Loucy (cell line): ENCODE measurements around the gene PRRX2.

ENCODE experiments used
- H2AFZ ChIP-seq: fragments of 200-600 bp; sonication (generic); 2 replicates; pipeline ENCODE4 v1.6.0; 2016; ENCODE audit warnings: antibody characterized with exemption, mild to moderate bottlenecking, low read length, moderate library complexity
- H3F3A ChIP-seq: fragments of 200-600 bp; 2 replicates; pipeline ENCODE4 v1.6.0; 2016; ENCODE audit warnings: antibody characterized with exemption, low read depth, mild to moderate bottlenecking
- H3K27me3 ChIP-seq: fragments of 200-600 bp; sonication (generic); 2 replicates; pipeline ENCODE4 v1.6.1; 2014; ENCODE audit warnings: low read length, mild to moderate bottlenecking; ENCODE audit not compliant: insufficient read depth, poor library complexity, severe bottlenecking
- H3K36me3 ChIP-seq: fragments of 200-600 bp; sonication (generic); 2 replicates; pipeline ENCODE4 v1.6.1; 2016; ENCODE audit warnings: low read length; ENCODE audit not compliant: insufficient read depth
- H3K4me1 ChIP-seq: fragments of 200-600 bp; sonication (generic); 2 replicates; pipeline ENCODE4 v1.5.1; 2014; ENCODE audit warnings: low read length, mild to moderate bottlenecking; ENCODE audit not compliant: insufficient read depth, poor library complexity, severe bottlenecking
- H3K4me2 ChIP-seq: fragments of 200-600 bp; sonication (generic); 2 replicates; pipeline ENCODE4 v1.6.0; 2014; ENCODE audit warnings: antibody characterized with exemption, low read length, low read depth, mild to moderate bottlenecking; ENCODE audit not compliant: poor library complexity, severe bottlenecking
- H3K4me3 ChIP-seq: fragments of 200-600 bp; sonication (generic); 2 replicates; pipeline ENCODE4 v1.5.1; 2014; ENCODE audit warnings: low read length, mild to moderate bottlenecking, mixed read lengths; ENCODE audit not compliant: poor library complexity, severe bottlenecking
- H3K79me2 ChIP-seq: fragments of 200-600 bp; sonication (generic); 2 replicates; pipeline ENCODE4 v1.6.1; 2014; ENCODE audit warnings: low read length; ENCODE audit not compliant: insufficient read depth
- H3K9ac ChIP-seq: fragments of 200-600 bp; sonication (generic); 2 replicates; pipeline ENCODE4 v1.6.0; 2014; ENCODE audit warnings: mild to moderate bottlenecking, low read depth, low read length, moderate library complexity; ENCODE audit not compliant: poor library complexity, severe bottlenecking
- H3K9me2 ChIP-seq: fragments of 200-600 bp; sonication (generic); replicated peaks from 2 replicates; pipeline ENCODE4 v1.6.1; 2016; ENCODE audit warnings: low read depth, low read length, mixed read lengths
- H3K9me3 ChIP-seq: fragments of 200-600 bp; sonication (generic); 2 replicates; pipeline ENCODE4 v1.6.1; 2014; ENCODE audit warnings: mild to moderate bottlenecking, antibody characterized with exemption, low read length, low read depth; ENCODE audit not compliant: insufficient read depth
- H4K20me1 ChIP-seq: fragments of 200-600 bp; sonication (generic); 2 replicates; pipeline ENCODE4 v1.6.0; 2014; ENCODE audit warnings: antibody characterized with exemption, low read length, mild to moderate bottlenecking; ENCODE audit not compliant: insufficient read depth, poor library complexity, severe bottlenecking
- CTCF ChIP-seq: fragments of 200-600 bp; sonication (generic); conservative IDR thresholded peaks from 2 replicates; pipeline ENCODE4 v1.5.1; 2014; ENCODE audit warnings: mild to moderate bottlenecking, antibody characterized with exemption, low read length
- EZH2phosphoT487 ChIP-seq: fragments of 200-600 bp; IDR thresholded peaks from 2 replicates; pipeline ENCODE4 v1.6.1; 2018; ENCODE audit warnings: antibody characterized with exemption, mild to moderate bottlenecking, moderate library complexity, borderline replicate concordance

Gene PRRX2

GRCh38 chr9:129624947-129625346 lies 40.5 kb upstream of the PRRX2 start:
- Histone ChIP-seq H3K79me2 (peaks cover 39% of the 10 kb centered on the region), H3K9ac (no peak overlapping the region), H3K4me1 (peaks cover 29% of the 10 kb centered on the region), H3K36me3 (no peaks in the 10 kb centered on the region), H3K9me3 (no peaks in the 10 kb centered on the region), H2AFZ (no peak overlapping the region), H3F3A (no peaks in the 10 kb centered on the region), H3K27me3 (no peaks in the 10 kb centered on the region), H4K20me1 (peaks cover 24% of the 10 kb centered on the region), H3K4me2 (peak overlapping the region; percentile 95), H3K9me2 (no peaks in the 10 kb centered on the region), H3K4me3 (no peak overlapping the region)
- TF ChIP-seq CTCF (no peak), EZH2phosphoT487 (no peak)

- H3K9me3 ChIP-seq = no peaks in the 10 kb centered on the region
- H3K4me3 ChIP-seq = peak within 1 kb of the TSS; percentile 93
- TF ChIP-seq EZH2phosphoT487 (no peak), CTCF (no peak)
- peaks cover 29% of the 10 kb centered on the region for H3K4me1 ChIP-seq
- H3F3A ChIP-seq = no peaks in the 10 kb centered on the region
- H2AFZ ChIP-seq = 0 out of 2 replicates have a peak within 1 kb of the TSS, but pooled peaks have one; percentile 27
- peak within 1 kb of the TSS; percentile 81 for H3K9ac ChIP-seq
- H3K79me2 ChIP-seq = peaks cover 52% of the 10 kb centered on the region
- no peaks in the 10 kb centered on the region for H3K27me3 ChIP-seq
- H3K4me2 ChIP-seq = peak within 1 kb of the TSS; percentile 95
- peaks cover 26% of the 10 kb centered on the region for H4K20me1 ChIP-seq
- no peaks in the 10 kb centered on the region for H3K9me2 ChIP-seq
- H3K36me3 ChIP-seq = no peaks in the 10 kb centered on the region
These were observed 39.3 kb upstream of the PRRX2 start, which contains the start of gene NTMT1 for GRCh38 chr9:129626079-129626624. Gene NTMT1, plus strand, starts transcription at chr9:129626163. Its CDS starts 6,541 bp downstream, at chr9:129632704.

GRCh38 chr9:129626625-129627284 lies 38.7 kb upstream of the PRRX2 start:
- peaks cover 26% of the 10 kb centered on the region for H4K20me1 ChIP-seq
- H3K4me1 ChIP-seq = peaks cover 29% of the 10 kb centered on the region
- 0 out of 2 replicates have a peak overlapping the region, but pooled peaks have one; percentile 27 for H2AFZ ChIP-seq

More at GRCh38 chr9:129626625-129627284, 38.7 kb upstream of the PRRX2 start:
- H3K4me2 ChIP-seq = peak overlapping the region; percentile 95
- no peaks in the 10 kb centered on the region for H3K36me3 ChIP-seq
- no peaks in the 10 kb centered on the region for H3K9me2 ChIP-seq
- peaks cover 58% of the 10 kb centered on the region for H3K79me2 ChIP-seq
- peak overlapping the region; percentile 81 for H3K9ac ChIP-seq
- peak overlapping the region; percentile 93 for H3K4me3 ChIP-seq
- TF ChIP-seq CTCF (no peak), EZH2phosphoT487 (no peak)
- no peaks in the 10 kb centered on the region for H3K9me3 ChIP-seq
- H3F3A ChIP-seq = no peaks in the 10 kb centered on the region
- H3K27me3 ChIP-seq = no peaks in the 10 kb centered on the region
